ENCODE results near the gene SRP72.
A peak's percentile ranks its signal among the peaks of the same experiment; 100 is the strongest.
"Not testable (repeated sequence)": the region's sequence is repeated elsewhere in the genome, so short reads cannot be mapped to it uniquely, and the experiment has no call there.

Gene SRP72

DNA sequence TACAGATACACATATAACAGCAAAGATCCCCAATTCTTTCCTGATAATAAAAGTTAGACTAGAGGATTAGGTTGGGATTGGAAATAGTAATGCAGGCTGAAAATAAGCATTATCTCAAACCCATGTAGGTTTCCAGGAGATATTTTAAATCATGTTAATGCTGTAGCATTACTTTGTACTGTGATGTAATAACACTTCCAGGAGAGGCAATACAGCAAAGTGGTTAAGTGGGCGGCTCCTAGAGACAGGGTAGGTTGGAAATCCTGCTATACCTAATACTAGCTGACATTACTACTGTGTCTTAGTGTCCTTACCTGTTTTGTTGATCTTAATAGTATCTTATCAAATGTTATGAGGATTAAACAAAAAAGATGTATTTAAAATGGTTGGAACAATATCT is 21.7 kb upstream of the SRP72 start:
- peaks cover 68% of the 10 kb centered on the region for H3K79me2 ChIP-seq (ENCODE audit: low read length)

DNA sequence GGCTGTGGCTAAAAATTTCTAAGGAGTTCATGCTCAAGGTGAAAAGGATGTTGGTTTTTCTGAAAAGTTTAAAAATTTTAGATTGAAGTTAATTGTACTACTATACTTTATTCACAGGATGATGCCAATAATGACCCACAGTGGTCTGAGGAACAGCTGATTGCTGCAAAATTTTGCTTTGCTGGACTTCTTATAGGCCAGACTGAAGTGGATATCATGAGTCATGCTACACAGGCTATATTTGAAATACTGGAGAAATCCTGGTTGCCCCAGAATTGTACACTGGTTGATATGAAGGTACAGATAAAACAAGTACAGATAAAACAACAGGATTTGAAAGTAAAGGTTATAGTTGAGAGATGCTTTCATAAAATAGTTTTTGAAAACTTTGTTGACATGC is 19.1 kb upstream of the SRP72 start:
- Histone ChIP-seq H3K9ac (ENCODE audit: low read length) (no peak overlapping the region), H2AFZ (ENCODE audit: low read length) (no peak overlapping the region), H3K9me3 (replicated peaks; ENCODE audit: insufficient read depth, low read length) (no peaks in the 10 kb centered on the region), H3K4me2 (ENCODE audit: low read depth, low read length) (no peak overlapping the region), H3K4me1 (ENCODE audit: low read length) (no peaks in the 10 kb centered on the region), H3K9me2 (replicated peaks; ENCODE audit: insufficient read depth, low read length) (no peaks in the 10 kb centered on the region), H3K27me3 (replicated peaks; ENCODE audit: insufficient read depth, low read length) (no peaks in the 10 kb centered on the region), H3K4me3 (ENCODE audit: low read length) (no peak overlapping the region), H3F3A (ENCODE audit: insufficient read depth, low read length) (peaks cover 16% of the 10 kb centered on the region; the same call in 1 of the 2 replicates), H4K20me1 (ENCODE audit: insufficient read depth, low read length) (no peaks in the 10 kb centered on the region), H3K79me2 (ENCODE audit: low read length) (peaks cover 64% of the 10 kb centered on the region), H3K27ac (ENCODE audit: low read length) (no peak overlapping the region), H3K36me3 (replicated peaks; ENCODE audit: insufficient read depth, low read length) (peaks cover 15% of the 10 kb centered on the region; the same call in 1 of the 2 replicates)
- TF ChIP-seq EZH2phosphoT487 (IDR thresholded peaks at IDR 0.05; ENCODE audit: low read length) = no peak
- no peak for TF ChIP-seq EZH2 (optimal IDR thresholded peaks at IDR 0.05; ENCODE audit: low read depth, low read length)
- TF ChIP-seq, protein P1, sequence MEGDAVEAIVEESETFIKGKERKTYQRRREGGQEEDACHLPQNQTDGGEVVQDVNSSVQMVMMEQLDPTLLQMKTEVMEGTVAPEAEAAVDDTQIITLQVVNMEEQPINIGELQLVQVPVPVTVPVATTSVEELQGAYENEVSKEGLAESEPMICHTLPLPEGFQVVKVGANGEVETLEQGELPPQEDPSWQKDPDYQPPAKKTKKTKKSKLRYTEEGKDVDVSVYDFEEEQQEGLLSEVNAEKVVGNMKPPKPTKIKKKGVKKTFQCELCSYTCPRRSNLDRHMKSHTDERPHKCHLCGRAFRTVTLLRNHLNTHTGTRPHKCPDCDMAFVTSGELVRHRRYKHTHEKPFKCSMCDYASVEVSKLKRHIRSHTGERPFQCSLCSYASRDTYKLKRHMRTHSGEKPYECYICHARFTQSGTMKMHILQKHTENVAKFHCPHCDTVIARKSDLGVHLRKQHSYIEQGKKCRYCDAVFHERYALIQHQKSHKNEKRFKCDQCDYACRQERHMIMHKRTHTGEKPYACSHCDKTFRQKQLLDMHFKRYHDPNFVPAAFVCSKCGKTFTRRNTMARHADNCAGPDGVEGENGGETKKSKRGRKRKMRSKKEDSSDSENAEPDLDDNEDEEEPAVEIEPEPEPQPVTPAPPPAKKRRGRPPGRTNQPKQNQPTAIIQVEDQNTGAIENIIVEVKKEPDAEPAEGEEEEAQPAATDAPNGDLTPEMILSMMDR (IDR thresholded peaks at IDR 0.05; ENCODE audit: low read length) = no peak
- DNase-seq = no peak

More for the DNA sequence above, 21.7 kb upstream of the SRP72 start:
- TF ChIP-seq, protein P1 (IDR thresholded peaks at IDR 0.05; ENCODE audit: low read length) = no peak
- TF ChIP-seq EZH2phosphoT487 (IDR thresholded peaks at IDR 0.05; ENCODE audit: low read length) = no peak
- TF ChIP-seq EZH2 (optimal IDR thresholded peaks at IDR 0.05; ENCODE audit: low read depth, low read length) = no peak
- Histone ChIP-seq H3K4me2 (ENCODE audit: low read depth, low read length) (no peak overlapping the region), H3K9ac (ENCODE audit: low read length) (no peak overlapping the region), H4K20me1 (ENCODE audit: insufficient read depth, low read length) (peaks cover 14% of the 10 kb centered on the region; the same call in 1 of the 2 replicates), H3F3A (ENCODE audit: insufficient read depth, low read length) (peaks cover 13% of the 10 kb centered on the region; the same call in 1 of the 2 replicates), H3K36me3 (replicated peaks; ENCODE audit: insufficient read depth, low read length) (peaks cover 9% of the 10 kb centered on the region; the same call in 1 of the 2 replicates), H3K27me3 (replicated peaks; ENCODE audit: insufficient read depth, low read length) (no peaks in the 10 kb centered on the region), H3K4me1 (ENCODE audit: low read length) (peaks cover under 1% of the 10 kb centered on the region; the same call in 1 of the 2 replicates), H3K9me3 (replicated peaks; ENCODE audit: insufficient read depth, low read length) (no peaks in the 10 kb centered on the region), H3K9me2 (replicated peaks; ENCODE audit: insufficient read depth, low read length) (no peaks in the 10 kb centered on the region), H3K27ac (ENCODE audit: low read length) (no peak overlapping the region), H3K4me3 (ENCODE audit: low read length) (no peak overlapping the region), H2AFZ (ENCODE audit: low read length) (no peak overlapping the region)
- DNase-seq = no peak

DNA sequence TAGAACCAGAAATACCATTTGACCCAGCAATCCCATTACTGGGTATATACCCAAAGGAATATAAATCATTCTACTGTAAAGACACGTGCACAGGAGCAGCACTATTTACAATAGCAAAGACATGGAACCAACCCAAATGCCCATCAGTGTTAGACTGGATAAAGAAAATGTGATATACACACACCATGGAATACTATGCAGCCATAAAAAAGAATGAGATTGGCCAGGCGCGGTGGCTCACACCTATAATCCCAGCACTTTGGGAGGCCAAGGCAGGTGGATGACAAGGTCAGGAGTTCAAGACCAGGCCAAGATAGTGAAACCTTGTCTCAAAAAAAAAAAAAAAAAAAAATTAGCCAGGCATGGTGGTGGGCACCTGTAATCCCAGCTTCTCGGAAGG is 17.9 kb upstream of the SRP72 start:
- H2AFZ ChIP-seq (ENCODE audit: low read length); H3K4me3 ChIP-seq (ENCODE audit: low read length); H3K9me2 ChIP-seq (replicated peaks; ENCODE audit: insufficient read depth, low read length); DNase-seq; H3K27me3 ChIP-seq (replicated peaks; ENCODE audit: insufficient read depth, low read length); H4K20me1 ChIP-seq (ENCODE audit: insufficient read depth, low read length); H3K27ac ChIP-seq (ENCODE audit: low read length); H3K4me1 ChIP-seq (ENCODE audit: low read length); H3K9me3 ChIP-seq (replicated peaks; ENCODE audit: insufficient read depth, low read length); H3K4me2 ChIP-seq (ENCODE audit: low read depth, low read length); H3K9ac ChIP-seq (ENCODE audit: low read length): not testable (repeated sequence)
- Histone ChIP-seq H3F3A (ENCODE audit: insufficient read depth, low read length) (peaks cover 16% of the 10 kb centered on the region; the same call in 1 of the 2 replicates), H3K36me3 (replicated peaks; ENCODE audit: insufficient read depth, low read length) (peaks cover 20% of the 10 kb centered on the region; the same call in 1 of the 2 replicates), H3K79me2 (ENCODE audit: low read length) (peaks cover 62% of the 10 kb centered on the region)

DNA sequence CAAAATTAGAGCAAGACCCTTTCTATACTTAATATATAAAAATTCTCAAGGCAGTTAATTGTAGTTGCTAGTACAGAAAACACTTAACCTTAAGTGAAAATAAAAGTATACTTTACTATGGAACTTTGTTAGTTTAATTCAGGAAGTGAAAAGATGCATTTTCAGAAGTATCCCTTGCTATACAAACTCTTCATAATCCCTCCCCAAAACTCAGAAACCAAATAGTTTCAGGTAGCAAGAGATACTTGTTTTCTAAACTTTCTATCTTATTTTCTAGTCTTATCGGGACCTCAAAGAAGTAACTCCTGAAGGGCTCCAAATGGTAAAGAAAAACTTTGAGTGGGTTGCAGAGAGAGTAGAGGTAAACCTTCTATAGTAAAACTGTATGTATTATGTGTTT is 17.1 kb upstream of the SRP72 start:
- H3K27me3 ChIP-seq (replicated peaks; ENCODE audit: insufficient read depth, low read length) = no peaks in the 10 kb centered on the region
- TF ChIP-seq EZH2phosphoT487 (IDR thresholded peaks at IDR 0.05; ENCODE audit: low read length) = no peak
- TF ChIP-seq EZH2 (optimal IDR thresholded peaks at IDR 0.05; ENCODE audit: low read depth, low read length) = no peak
- TF ChIP-seq, protein P1 (IDR thresholded peaks at IDR 0.05; ENCODE audit: low read length) = no peak
- H3K9me2 ChIP-seq (replicated peaks; ENCODE audit: insufficient read depth, low read length) = no peaks in the 10 kb centered on the region
- H3F3A ChIP-seq (ENCODE audit: insufficient read depth, low read length) = peaks cover 16% of the 10 kb centered on the region; the same call in 1 of the 2 replicates
- no peak overlapping the region for H2AFZ ChIP-seq (ENCODE audit: low read length)
- H4K20me1 ChIP-seq (ENCODE audit: insufficient read depth, low read length) = no peaks in the 10 kb centered on the region
- H3K4me2 ChIP-seq (ENCODE audit: low read depth, low read length) = no peak overlapping the region
- DNase-seq = peak; percentile 46
- H3K9me3 ChIP-seq (replicated peaks; ENCODE audit: insufficient read depth, low read length) = no peaks in the 10 kb centered on the region
- H3K79me2 ChIP-seq (ENCODE audit: low read length) = peaks cover 62% of the 10 kb centered on the region
- peaks cover 27% of the 10 kb centered on the region for H3K36me3 ChIP-seq (replicated peaks; ENCODE audit: insufficient read depth, low read length)
- H3K4me1 ChIP-seq (ENCODE audit: low read length) = no peaks in the 10 kb centered on the region
- H3K9ac ChIP-seq (ENCODE audit: low read length) = no peak overlapping the region
- H3K27ac ChIP-seq (ENCODE audit: low read length) = peak overlapping the region; percentile 22; the same call in 1 of the 2 replicates
- H3K4me3 ChIP-seq (ENCODE audit: low read length) = no peak overlapping the region
